NCI-H226 (cell line): ENCODE data around the gene CC2D1B.
"Not testable (repeated sequence)": the region's sequence is repeated elsewhere in the genome, so short reads cannot be mapped to it uniquely, and the experiment has no call there.

Source experiments
- DNase-seq: peaks from one replicate; pipeline ENCODE4 v3.0.0-alpha.2; 2015

The CC2D1B gene, protein sequence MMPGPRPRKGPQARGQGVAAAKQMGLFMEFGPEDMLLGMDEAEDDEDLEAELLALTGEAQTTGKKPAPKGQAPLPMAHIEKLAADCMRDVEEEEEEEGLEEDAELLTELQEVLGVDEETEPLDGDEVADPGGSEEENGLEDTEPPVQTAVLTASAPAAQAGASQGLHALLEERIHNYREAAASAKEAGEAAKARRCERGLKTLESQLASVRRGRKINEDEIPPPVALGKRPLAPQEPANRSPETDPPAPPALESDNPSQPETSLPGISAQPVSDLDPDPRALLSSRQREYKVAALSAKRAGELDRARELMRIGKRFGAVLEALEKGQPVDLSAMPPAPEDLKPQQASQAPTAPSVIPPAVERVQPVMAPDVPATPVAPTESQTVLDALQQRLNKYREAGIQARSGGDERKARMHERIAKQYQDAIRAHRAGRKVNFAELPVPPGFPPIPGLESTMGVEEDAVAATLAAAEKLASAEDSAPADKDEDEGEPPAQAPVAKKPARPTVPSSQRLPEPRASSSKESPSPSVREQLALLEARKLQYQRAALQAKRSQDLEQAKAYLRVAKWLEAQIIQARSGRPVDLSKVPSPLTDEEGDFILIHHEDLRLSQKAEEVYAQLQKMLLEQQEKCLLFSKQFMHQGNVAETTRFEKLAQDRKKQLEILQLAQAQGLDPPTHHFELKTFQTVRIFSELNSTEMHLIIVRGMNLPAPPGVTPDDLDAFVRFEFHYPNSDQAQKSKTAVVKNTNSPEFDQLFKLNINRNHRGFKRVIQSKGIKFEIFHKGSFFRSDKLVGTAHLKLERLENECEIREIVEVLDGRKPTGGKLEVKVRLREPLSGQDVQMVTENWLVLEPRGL

DNA sequence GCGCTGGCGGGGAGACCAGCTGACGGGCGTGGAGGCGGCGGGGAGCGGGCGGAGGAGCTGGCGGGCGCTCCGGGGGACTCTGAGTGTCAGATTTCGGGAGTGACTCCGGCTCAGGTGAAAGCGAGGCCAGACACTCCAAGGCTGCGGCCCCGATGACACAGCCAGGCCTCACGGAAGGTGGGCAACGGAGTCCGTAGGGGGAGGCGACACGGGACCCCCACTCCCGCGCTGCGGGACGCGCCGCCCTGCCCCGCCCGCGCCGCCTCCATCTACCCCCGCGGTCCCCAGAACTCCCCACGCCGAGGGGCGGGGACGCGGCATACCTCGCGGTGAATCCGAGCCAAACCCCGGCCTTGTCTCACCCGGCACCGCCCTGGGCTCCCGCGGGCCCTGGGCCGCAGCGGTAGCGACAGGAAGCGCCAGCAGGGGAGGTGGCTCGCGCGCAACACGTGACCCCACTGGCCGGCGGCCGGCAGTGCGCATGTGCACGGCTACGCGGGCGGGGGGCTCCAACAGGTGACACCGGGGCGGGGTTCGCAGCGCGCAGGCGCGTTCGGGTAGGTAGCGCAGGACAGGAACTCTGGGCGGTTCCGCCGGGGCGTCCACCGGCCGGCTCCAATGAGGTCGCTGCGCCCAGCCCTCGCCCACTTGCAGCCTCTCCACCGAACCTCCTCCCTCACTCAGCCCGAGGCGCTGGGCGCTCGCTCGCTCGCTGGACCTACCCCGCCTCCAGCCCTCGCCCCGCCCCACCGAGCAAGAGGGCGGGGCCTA lies at the start of gene CC2D1B:
CC2D1B (minus strand) TSS at position 460 of the 771 bp plus-strand sequence. CDS start 1,585 bp downstream, outside the sequence.
- DNase-seq, result peak; percentile 98

DNA sequence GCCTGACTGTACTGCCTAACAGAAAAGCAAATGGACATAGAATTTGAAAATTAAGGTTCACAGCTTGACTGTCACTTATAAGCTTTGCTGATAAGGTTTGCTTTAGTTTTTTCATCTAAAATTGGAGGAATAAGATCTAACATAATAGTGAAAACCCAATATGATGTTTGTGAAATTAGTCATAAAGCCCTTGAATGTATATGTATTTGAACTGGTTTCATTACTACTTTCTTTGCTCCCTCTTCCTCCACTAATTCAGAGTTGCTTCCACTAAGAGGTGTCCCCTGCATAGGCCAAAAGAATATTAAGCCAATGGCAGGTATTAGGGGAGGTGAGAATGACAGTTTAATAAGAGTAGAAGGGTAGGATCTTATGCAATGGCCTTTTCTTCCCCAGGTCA lies 48.9 kb upstream of the CC2D1B start:
- DNase-seq, result no peak

DNA sequence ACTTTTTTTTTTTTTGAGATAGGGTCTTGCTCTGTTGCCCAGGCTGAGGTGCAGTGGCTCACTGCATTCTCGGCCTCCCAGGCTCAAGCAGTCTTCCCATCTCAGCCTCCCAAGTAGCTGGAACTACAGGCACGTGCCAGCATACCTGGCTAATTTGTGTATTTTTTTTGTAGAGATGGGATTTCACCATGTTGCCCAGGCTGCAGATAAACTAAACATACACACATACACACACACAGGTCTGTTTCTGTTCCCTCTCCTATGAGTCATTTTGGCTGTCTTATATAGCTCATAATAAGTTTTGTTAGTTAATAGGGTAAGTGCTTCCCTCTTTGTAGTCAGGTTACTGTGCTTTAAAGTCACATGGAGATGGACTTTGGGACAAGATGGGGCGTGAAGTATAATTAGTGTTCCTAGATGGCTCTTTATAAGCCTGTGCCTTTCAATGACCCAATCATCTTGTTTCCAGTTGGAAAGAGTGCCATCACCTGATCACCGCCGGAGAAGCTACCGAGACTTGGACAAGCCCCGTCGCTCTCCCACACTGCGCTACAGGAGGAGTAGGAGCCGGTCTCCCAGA lies 47.5 kb upstream of the CC2D1B start:
- DNase-seq, result no peak

DNA sequence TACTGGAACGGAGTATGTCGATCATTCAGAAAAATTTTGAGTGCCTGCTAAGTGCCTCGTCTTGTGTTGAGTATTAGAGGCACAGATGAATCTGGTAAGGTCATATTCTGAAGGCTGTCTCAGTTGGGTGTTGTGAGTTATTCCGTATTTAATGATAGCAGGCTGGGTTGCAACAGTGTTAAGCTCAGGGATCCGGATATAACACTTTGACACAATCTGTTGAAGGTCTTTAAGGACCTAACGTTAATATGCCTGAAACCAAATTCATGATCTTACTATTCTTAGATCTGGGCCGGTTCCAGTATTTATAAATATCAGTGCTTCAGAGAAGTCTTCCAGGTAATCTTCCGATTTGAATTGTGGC lies 39.0 kb upstream of the CC2D1B start:
- no peak for DNase-seq

DNA sequence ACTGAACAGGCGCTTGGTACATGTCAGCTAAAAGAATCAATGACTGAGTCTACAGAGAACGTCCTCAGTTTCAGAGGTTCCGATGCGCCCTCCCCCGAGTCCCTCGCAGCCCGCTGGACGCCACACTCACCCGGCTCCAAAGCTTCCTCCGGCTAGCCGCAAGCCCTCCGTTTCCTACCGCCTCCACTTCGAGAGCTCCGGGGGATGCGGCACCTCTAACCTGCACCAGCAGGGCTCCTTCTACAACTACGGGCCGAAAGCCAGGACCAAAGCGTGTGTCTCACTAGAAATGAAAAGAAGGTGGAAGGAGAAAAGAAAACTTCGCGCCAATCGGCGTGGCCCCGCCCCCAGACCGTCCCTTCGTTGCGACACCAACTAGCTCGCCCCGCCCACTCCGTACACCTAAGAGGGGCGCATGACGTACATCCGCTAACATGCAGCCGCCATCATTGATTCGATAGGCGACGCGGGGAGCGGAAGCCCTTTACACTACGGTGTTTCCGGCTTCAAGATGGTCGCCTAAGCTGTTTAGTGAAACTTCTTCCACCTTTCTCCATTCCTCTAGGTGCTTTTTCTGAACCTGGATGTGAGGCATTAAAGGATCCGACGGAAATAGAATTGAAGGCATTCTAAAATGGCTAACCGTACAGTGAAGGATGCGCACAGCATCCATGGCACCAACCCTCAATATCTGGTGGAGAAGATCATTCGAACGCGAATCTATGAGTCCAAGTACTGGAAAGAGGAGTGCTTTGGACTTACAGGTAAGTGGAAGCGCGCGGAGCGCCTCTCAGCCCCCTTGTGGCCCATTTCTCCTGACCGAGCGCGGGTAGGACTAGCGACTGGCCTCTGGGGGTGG lies 38.3 kb upstream of the CC2D1B start, which contains the start of the genes ORC1 and PRPF38A:
ORC1 (minus strand) TSS at position 308 of the 859 bp plus-strand sequence. CDS start 2,200 bp downstream, outside the sequence.
PRPF38A (plus strand) TSS at position 487 of the 859 bp plus-strand sequence; CDS start at position 635, 148 bp downstream.
- peak; percentile 94 for DNase-seq

DNA sequence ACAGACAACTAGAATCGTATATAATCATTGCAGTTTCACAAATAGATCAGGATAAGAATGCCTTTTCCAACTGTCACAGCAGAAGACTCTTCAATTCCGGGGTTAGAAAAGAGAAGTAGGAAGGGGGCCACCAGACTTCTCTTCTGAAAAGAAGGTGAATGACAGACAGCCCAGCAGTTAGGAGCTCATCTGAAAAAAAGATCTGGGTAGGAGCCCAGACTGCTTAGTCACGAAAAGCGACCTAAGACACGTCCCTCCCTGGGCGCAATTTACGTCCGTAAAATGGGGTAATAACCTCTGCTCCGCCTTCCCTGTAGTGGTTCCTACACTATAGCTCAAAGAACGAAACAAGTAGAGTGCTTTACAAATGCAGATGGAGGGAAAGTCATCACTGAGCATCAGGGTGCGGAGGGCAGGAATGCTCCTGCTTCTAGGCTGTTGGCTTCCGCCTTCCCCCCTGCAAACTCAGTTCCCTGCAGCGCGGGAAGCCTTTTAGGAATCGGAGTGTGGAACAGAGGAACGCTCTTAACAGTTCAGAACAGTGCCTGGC lies 37.6 kb upstream of the CC2D1B start:
- DNase-seq, result peak; percentile 49

DNA sequence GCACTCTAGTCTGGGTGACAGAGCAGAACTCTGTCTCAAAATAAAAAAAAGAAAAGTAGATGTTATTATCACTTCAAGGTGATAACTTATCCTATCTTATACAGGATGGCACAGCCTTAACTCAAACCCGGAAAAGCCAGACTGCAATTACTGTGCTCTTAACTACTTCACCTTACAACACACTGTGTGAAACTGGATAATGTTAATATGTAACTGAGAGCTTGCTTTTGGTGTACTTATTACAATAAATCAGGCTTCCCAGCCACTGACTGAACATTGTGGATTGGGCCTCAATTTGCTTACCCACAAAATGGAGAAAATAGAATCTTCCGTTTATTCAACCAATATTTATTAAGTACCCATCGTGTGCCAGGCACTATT lies 36.8 kb upstream of the CC2D1B start:
- DNase-seq, result no peak

DNA sequence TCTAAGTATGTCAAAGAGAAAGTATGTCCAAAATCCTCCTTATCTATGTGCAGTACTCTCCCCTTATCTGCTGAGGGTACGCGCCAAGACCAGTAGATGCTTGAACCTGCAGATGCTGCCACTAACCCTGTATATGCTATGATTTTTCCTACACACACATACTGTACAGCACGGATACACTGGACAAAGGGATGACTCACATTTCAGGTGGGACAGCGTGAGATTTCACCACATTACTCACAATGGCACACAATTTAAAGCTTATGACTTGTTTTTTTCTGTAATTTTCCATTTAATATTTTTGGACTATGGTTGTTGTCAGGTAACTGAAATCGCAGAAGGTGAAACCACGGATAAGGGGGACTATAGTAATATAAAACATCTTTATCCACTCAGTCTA lies 34.1 kb upstream of the CC2D1B start:
- no peak for DNase-seq

DNA sequence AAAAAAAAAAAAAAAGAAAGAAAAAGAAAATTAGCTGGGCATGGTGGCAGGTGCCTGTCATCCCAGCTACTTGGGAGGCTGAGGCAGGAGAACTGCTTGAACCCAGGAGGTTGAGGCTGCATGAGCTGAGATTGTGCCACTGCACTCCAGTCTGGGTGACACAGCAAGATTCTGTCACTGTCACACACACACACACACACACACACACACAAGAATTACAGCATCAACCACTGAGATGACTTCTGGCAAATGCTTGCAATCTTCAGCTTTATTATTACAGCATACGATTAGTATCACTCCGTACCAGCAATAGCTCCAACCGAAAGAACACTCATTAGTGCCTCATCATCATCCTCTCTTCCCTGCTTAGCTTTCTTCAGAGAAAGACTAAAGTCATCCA lies 33.6 kb upstream of the CC2D1B start:
- DNase-seq, result no peak

DNA sequence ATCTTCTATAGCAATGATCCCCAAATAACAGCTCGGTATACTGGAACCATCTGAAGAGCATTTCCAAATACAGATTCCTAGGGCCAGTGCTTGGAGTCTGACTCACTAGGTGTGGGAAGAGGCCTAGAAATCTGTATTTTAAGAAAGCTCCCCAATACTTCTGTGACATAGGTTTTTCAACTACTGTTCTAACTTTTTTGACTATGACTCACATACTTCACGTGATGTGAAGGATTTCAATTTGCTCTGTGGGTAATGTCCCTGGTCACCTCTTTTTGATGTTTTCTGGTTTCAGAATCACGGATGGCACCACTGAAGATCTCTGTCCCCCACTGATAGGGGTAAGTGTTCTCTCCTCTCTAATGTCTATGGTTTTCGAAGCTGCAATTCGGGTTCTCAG lies 27.2 kb upstream of the CC2D1B start:
- no peak for DNase-seq

DNA sequence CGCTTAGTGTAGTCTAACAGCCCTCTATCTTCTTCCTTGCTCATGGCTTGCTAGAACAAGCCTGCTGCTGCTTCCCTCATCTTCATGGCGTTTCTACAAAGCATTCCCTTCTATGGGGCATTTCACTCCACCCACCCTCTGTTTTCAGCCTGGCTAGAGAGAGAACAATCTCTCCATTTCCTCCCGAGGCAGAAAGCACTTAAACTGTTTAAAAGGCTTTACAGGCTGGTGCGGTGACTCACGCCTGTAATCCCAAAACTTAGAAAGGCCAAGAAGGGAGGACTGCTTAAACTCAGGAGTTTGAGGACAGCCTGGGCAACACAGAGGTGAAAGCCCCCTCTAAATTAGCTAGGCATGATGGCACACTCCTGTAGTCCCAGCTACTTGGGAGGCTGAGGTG lies 20.5 kb upstream of the CC2D1B start:
- DNase-seq, result no peak

DNA sequence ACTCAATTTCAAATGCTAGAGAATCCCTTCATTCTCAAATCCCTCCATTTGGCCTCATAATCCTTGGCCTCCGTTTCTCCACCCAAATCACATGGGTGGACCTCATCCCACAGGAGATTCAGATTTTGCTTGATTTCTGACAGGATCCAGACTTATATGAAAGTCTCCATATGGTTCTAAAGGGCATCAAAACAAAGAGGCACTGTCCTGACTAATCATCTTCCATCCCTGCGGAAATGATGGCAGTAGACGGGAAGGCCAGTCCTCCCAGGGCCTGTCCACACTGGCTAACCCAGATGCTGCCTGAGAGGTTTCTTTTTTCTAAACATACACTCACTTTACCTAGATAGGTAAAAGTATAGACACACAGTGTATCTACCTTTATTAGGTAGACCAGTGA lies 19.4 kb upstream of the CC2D1B start:
- no peak for DNase-seq

DNA sequence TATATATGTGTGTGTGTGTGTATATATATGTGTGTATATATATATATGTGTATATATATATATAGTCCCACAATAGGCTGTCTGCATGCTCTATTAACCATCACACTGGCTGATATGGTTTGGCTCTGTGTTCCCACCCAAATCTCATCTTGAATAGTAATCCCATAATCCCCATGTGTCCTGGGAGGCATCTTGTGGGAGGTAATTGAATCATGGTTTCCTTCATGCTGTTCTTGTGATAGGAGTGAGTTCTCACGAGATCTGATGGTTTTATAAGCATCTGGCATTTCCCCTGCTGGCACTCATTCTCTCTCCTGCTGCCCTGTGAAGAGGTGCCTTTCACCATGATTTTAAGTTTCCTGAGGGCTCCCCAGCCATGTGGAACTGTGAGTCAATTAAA lies 3.8 kb upstream of the CC2D1B start:
- DNase-seq, result not testable (repeated sequence)

DNA sequence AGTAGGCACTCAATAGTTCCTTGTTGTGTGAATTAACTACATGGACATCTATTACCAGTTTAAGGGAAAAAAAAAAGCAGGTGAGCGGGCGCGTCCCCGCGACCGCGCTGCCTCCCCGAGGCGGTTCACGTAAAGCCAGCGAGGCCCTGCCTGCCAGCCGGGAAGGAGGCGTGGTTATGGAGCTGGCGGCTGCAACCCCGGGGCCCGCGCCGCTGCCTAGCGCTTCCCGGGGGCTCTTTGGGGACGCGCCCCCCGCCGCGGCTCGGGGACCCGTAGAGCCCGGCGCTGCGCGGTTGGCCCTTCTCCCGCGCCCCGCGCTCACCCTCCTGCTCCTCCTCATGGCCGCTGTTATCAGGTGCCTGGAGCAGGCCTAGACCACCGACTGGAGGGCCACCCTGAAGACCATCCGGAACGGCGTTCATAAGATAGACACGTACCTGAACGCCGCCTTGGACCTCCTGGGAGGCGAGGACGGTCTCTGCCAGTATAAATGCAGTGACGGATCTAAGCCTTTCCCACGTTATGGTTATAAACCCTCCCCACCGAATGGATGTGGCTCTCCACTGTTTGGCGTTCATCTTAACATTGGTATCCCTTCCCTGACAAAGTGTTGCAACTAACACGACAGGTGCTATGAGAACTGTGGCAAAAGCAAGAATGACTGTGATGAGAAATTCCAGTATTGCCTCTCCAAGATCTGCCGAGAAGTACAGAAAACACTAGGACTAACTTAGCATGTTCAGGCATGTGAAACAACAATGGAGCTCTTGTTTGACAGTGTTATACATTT lies 2.6 kb upstream of the CC2D1B start:
- DNase-seq, result peak; percentile 38

DNA sequence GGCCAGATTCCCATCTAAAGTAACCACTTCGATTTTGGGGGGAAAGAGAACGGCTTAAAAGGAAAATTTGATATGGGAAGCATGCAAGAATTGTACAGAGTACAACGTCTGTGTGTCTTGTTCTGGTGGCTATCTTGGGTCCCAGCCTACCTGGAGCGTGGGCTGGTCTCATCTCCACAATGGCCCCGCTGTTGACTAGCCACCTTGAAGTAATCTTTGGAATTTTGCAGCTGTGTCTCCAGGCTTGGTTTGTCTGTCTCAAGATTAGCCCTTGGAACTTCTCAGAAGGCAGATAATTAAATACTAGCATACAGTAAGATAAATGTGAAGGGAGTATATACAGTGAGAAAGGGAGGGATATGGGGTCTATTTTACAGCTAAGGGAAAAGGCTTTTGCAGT lies 1.3 kb upstream of the CC2D1B start:
- no peak for DNase-seq

DNA sequence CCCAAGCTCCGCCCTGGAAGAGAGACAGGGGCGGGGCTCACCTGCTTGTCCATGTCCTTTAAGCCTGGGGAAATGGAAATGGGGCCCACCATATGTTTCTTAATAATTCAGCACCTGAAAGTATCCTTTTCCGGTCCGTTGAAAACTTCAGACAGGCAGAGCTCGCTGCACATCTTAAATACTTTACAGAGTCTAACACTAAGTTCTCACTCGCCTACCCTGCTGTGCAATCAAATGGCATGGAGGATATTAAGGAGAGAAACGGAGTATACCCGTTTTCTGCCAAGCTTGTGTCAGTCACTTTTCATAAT lies 467 bp upstream of the CC2D1B start:
- DNase-seq, result no peak

DNA sequence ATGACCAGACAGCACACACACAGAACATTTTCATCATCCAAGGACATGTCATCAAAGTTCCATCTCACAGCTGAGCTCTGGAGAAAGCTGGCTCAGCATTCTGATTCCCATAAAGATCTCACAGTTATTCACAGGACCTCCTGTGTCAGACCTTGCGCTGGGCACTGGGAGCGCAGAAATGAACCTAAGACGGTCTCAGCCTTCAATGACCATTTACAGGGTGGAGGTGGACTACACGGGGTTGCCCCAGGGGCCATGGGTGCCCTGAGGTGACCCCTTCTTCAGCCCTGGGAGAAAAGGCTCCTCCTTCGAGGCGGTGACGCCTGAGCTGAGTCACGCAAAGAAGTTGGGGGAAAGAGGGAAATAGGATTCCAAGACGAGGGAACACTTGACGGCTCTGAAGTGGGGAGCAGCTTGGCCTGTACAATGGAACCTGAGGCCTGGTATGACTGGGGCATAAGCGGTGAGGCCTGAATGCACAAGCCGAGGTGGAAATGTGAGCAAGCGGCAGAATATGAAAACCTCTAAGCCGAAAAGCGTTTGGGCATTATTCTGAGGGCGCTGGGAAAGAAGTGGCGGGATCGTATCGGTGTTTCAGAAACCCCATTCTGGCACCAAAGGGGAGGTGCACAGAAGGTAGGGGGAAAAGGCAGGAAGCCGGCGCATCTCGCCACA lies 797 bp downstream of the CC2D1B start:
- DNase-seq, result peak; percentile 70

DNA sequence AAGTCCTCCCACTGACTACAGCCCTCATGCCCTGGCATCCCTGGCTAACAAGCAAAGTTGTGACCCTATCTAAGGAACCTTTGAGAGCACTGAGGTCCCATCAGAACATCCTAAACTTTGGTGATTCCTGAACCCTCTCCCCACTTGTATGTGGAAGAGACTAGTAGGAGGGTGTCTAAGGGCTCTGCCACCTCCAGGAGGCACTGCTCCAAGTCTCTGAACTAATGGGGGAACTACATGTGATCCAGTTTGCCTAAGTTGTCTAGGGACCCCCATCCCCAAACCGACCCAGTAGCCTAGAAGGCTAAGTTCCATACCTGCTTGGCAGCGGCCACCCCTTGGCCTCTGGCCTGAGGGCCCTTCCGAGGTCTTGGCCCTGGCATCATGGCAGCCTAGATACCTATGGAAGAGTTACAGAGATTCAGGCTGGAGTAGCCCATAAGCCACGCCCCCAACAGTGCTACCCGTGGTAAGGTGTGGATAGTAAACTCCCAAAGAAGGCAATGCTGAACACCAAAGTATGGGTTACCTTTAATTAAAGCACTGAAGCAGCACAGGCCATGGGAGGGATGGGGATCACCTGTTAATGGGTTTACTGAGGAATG lies 1.7 kb downstream of the CC2D1B start:
- no peak for DNase-seq

DNA sequence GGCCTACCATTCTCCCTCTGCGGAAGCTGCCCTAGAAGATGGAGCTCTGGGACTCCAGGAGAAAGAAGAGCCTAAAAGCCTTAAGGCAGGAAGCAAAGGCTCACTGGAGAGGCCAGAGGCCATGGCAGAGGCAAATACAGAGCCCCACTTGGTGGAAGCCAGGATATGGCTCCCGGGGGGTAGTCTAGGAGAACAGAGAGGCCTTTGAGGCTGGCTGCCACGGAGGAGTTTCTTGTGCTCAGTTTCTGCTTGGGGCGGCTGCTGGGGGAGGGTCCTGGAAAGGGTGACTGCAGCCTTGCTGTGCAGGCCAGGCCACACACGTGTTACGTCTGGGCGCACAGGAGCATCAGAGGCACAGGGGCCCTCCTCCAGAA lies 5.4 kb downstream of the CC2D1B start:
- DNase-seq, result no peak
